ENCODE results near the gene USHBP1. TPM values are rescaled to one million over a fixed set of nuclear protein-coding genes. Genes with fewer than 3 reads are reported as not detected.

Gene USHBP1
- total and polyA plus RNA-seq, 2 donors (not counting 1 experiment from before 2014, with no cell fraction given): not detected

DNA sequence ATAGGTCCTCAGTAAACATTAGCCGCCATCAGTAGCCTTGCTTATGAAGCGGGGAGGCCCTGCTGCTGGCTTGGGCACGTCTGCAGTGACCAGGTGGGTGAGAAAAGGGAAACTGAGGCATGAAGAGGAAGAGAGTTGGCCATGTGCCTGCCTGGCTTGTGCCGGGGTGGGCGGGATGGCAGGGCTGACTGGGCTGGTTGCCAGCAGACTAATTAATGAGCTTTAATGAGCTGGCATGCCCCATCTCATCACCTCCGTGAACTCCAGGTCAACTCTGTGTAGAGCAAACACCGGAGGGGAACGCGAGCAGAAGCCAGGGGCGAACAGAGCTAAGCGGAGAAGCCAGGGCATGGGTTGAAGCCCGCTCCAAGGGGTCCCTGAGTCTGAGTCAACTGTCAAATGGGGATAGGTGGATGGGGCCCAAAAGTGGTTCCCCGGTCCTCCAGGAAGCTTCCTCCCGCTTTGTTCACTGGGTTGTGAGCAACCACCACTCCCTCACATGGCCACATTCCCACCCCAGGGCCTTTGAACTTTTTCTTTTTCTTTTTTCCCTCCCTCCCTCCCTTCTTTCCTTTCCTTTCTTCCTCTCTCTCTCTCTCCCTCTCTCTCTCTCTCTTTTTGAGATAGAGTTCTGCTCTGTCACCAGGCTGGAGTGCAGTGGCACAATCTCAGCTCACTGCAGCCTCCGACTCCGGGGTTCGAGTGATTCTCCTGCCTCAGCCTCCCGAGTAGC, 27.6 kb downstream of the USHBP1 start:
- no peaks in the 10 kb centered on the region for H4K20me1 ChIP-seq (ENCODE audit: control insufficient read depth, extremely low read depth, insufficient read depth, low read length)
- H3K27me3 ChIP-seq (ENCODE audit: control insufficient read depth, insufficient read depth, low read length): no peaks in the 10 kb centered on the region
- no peak overlapping the region for H3K4me2 ChIP-seq (ENCODE audit: extremely low read depth, insufficient read depth, low read length)
- peaks cover 9% of the 10 kb centered on the region for H3K4me1 ChIP-seq (ENCODE audit: control insufficient read depth, extremely low read depth, insufficient read depth, low read length)
- no peak overlapping the region for H3K4me3 ChIP-seq (replicated peaks in 1 of 4; ENCODE audit: control extremely low read depth in 1 of 4, insufficient read depth in 1 of 4, low read depth in 3 of 4, low read length in 4 of 4)
- no peaks in the 10 kb centered on the region for H3K9me3 ChIP-seq (ENCODE audit: control insufficient read depth, insufficient read depth, low read depth, low read length)
- no peak overlapping the region for H3K9ac ChIP-seq (ENCODE audit: insufficient read depth, low read length)
- peaks cover 15% of the 10 kb centered on the region for H3K36me3 ChIP-seq (ENCODE audit: control insufficient read depth, insufficient read depth, low read length)
- TF ChIP-seq, protein P1, sequence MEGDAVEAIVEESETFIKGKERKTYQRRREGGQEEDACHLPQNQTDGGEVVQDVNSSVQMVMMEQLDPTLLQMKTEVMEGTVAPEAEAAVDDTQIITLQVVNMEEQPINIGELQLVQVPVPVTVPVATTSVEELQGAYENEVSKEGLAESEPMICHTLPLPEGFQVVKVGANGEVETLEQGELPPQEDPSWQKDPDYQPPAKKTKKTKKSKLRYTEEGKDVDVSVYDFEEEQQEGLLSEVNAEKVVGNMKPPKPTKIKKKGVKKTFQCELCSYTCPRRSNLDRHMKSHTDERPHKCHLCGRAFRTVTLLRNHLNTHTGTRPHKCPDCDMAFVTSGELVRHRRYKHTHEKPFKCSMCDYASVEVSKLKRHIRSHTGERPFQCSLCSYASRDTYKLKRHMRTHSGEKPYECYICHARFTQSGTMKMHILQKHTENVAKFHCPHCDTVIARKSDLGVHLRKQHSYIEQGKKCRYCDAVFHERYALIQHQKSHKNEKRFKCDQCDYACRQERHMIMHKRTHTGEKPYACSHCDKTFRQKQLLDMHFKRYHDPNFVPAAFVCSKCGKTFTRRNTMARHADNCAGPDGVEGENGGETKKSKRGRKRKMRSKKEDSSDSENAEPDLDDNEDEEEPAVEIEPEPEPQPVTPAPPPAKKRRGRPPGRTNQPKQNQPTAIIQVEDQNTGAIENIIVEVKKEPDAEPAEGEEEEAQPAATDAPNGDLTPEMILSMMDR (conservative IDR thresholded peaks at IDR 0.05 in 1 of 2, IDR thresholded peaks at IDR 0.05 in 1 of 2; ENCODE audit: low read depth in 1 of 2, low read length in 2 of 2): no peak
- no peak for TF ChIP-seq EZH2 (IDR thresholded peaks at IDR 0.05; ENCODE audit: low read length, missing control alignments)
- H3K27ac ChIP-seq (ENCODE audit: insufficient read depth, low read length): no peak overlapping the region
- DNase-seq (ENCODE audit: low read depth in 2 of 2): no peak
- peaks cover 23% of the 10 kb centered on the region for H3K79me2 ChIP-seq (ENCODE audit: control insufficient read depth, insufficient read depth, low read length)
- no peak overlapping the region for H2AFZ ChIP-seq (ENCODE audit: low read length)

DNA sequence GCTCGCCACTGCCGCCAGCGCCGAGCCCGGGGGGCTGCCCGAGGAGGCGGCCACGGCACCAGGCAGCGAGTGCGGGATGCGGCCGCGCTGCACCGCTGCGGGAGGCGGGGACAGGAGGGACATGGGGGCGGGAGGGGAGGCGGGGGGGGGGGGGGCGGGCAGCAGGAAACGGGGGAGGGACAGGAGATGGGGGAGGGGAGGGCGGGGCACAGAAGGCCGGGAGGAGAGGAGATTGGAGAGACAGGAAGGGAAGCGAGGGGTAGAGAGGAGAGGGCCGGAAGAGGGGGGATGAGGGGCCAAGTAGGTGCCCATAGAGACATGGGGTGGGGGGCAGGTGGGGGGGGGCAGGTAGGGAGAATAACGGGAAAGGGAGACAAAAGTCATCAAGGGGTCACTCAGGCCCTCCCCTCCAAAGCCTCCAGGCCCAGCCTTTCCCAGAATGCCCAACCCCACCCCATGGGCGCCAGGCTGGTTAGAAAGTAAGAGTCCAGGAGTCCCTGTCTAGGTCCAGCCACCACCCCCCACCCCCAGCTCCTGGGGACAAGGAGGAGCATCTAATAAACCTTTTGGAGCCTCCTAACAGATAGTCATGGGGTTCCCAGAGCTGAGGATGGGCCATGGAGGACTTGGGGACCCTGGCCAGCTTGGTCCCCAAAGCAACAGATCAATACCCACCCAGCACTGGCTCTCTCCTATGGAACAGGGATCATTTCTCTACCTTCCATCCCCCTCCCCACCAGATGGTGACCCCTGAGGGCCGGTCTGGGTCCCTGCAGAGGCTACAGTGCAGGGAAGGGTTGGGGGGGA, 28.4 kb downstream of the USHBP1 start:
- TF ChIP-seq, protein P1 (conservative IDR thresholded peaks at IDR 0.05 in 1 of 2, IDR thresholded peaks at IDR 0.05 in 1 of 2; ENCODE audit: low read depth in 1 of 2, low read length in 2 of 2): no peak
- TF ChIP-seq EZH2 (IDR thresholded peaks at IDR 0.05; ENCODE audit: low read length, missing control alignments): no peak
- H3K4me2 ChIP-seq (ENCODE audit: extremely low read depth, insufficient read depth, low read length): peak overlapping the region; percentile 99
- peaks cover 16% of the 10 kb centered on the region for H3K36me3 ChIP-seq (ENCODE audit: control insufficient read depth, insufficient read depth, low read length)
- peaks cover 20% of the 10 kb centered on the region for H3K79me2 ChIP-seq (ENCODE audit: control insufficient read depth, insufficient read depth, low read length)
- peak overlapping the region; percentile 37 for H3K9ac ChIP-seq (ENCODE audit: insufficient read depth, low read length)
- no peaks in the 10 kb centered on the region for H3K27me3 ChIP-seq (ENCODE audit: control insufficient read depth, insufficient read depth, low read length)
- H3K4me3 ChIP-seq (replicated peaks in 1 of 4; ENCODE audit: control extremely low read depth in 1 of 4, insufficient read depth in 1 of 4, low read depth in 3 of 4, low read length in 4 of 4): peak overlapping the region in 2 of 4 experiments; percentile 60 to 61
- H4K20me1 ChIP-seq (ENCODE audit: control insufficient read depth, extremely low read depth, insufficient read depth, low read length): no peaks in the 10 kb centered on the region
- peak; percentile 37 to 52 for DNase-seq (ENCODE audit: low read depth in 2 of 2)
- peak overlapping the region; percentile 34 for H3K27ac ChIP-seq (ENCODE audit: insufficient read depth, low read length)
- no peak overlapping the region for H2AFZ ChIP-seq (ENCODE audit: low read length)
- peaks cover 9% of the 10 kb centered on the region for H3K4me1 ChIP-seq (ENCODE audit: control insufficient read depth, extremely low read depth, insufficient read depth, low read length)
- no peaks in the 10 kb centered on the region for H3K9me3 ChIP-seq (ENCODE audit: control insufficient read depth, insufficient read depth, low read depth, low read length)

DNA sequence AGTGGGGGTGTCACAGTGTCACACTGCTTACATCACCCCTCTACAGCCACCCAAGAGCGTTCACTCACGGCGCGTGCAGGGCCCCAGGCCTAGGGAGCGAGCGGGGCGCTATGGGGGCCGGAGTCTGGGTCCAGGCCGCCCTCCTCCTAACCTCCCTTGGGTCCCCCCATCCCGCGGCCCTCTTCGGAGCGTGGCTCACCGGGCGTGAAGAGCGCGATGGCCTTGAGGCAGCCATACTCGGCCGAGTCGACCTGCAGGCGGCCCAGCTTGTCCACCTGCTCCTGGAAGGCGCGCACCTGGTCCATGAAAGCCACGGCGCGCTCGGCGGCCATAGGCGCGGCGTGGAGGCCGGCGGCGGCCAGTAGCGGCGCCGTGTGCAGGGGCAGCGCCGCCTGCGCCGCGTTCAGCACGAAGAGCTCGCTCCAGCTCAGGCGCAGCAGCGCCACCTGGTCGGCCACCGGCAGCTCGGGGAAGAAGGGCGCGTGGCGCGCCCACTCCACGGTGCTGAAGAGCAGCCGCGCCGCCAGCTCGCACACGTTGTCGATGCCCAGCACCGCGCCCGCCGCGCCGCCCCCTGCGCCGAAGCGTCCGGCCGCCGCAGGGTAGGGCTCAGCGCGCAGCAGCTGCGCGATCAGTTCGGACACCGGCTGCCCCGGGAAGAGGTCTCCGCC, 29.1 kb downstream of the USHBP1 start:
- H3K27me3 ChIP-seq (ENCODE audit: control insufficient read depth, insufficient read depth, low read length): no peaks in the 10 kb centered on the region
- H4K20me1 ChIP-seq (ENCODE audit: control insufficient read depth, extremely low read depth, insufficient read depth, low read length): no peaks in the 10 kb centered on the region
- no peak overlapping the region for H2AFZ ChIP-seq (ENCODE audit: low read length)
- H3K79me2 ChIP-seq (ENCODE audit: control insufficient read depth, insufficient read depth, low read length): peaks cover 13% of the 10 kb centered on the region
- peak overlapping the region; percentile 99 for H3K4me2 ChIP-seq (ENCODE audit: extremely low read depth, insufficient read depth, low read length)
- peak overlapping the region; percentile 27 for H3K27ac ChIP-seq (ENCODE audit: insufficient read depth, low read length)
- H3K9me3 ChIP-seq (ENCODE audit: control insufficient read depth, insufficient read depth, low read depth, low read length): no peaks in the 10 kb centered on the region
- H3K4me1 ChIP-seq (ENCODE audit: control insufficient read depth, extremely low read depth, insufficient read depth, low read length): peaks cover 9% of the 10 kb centered on the region
- no peak for TF ChIP-seq EZH2 (IDR thresholded peaks at IDR 0.05; ENCODE audit: low read length, missing control alignments)
- TF ChIP-seq, protein P1 (conservative IDR thresholded peaks at IDR 0.05 in 1 of 2, IDR thresholded peaks at IDR 0.05 in 1 of 2; ENCODE audit: low read depth in 1 of 2, low read length in 2 of 2): peak; percentile 31 to 43
- H3K9ac ChIP-seq (ENCODE audit: insufficient read depth, low read length): peak overlapping the region; percentile 37
- H3K4me3 ChIP-seq (replicated peaks in 1 of 4; ENCODE audit: control extremely low read depth in 1 of 4, insufficient read depth in 1 of 4, low read depth in 3 of 4, low read length in 4 of 4): peak overlapping the region; percentile 60 to 66 (median 62)
- peak; percentile 72 to 78 for DNase-seq (ENCODE audit: low read depth in 2 of 2)
- peaks cover 17% of the 10 kb centered on the region for H3K36me3 ChIP-seq (ENCODE audit: control insufficient read depth, insufficient read depth, low read length)

Data from fibroblast of lung (primary cell).